Activated naive CD4-positive, alpha-beta T cell treated with anti-CD3 and anti-CD28 coated beads for 36 hours (primary cell): ENCODE results near the gene SH3GL1. TPM values are rescaled to one million over a fixed set of nuclear protein-coding genes. Genes with fewer than 3 reads are reported as not detected.

Source experiments
- CTCF ChIA-PET: fragments of 350-600 bp; sonication (Branson Sonifier 250); formaldehyde crosslinking; loops from one replicate; lab custom pipeline; 2021; ENCODE audit warnings: antibody characterized with exemption; lab: Charles Lee
- DNase-seq: peaks from one replicate; pipeline ENCODE4 v3.0.0-alpha.2; 2020
- H3K27ac Mint-ChIP-seq: one replicate; pipeline ENCODE4 v1.8.0; 2021; ENCODE audit warnings: mild to moderate bottlenecking, mixed read lengths
- H3K27me3 Mint-ChIP-seq: one replicate; pipeline ENCODE4 v1.8.0; 2021; ENCODE audit warnings: low read depth, mixed read lengths
- H3K36me3 Mint-ChIP-seq: one replicate; pipeline ENCODE4 v1.8.0; 2021; ENCODE audit warnings: low read depth, mixed read lengths
- H3K4me1 Mint-ChIP-seq: one replicate; pipeline ENCODE4 v1.8.0; 2021; ENCODE audit warnings: low read depth, mixed read lengths
- H3K4me3 Mint-ChIP-seq: one replicate; pipeline ENCODE4 v1.8.0; 2021; ENCODE audit warnings: mild to moderate bottlenecking, moderate library complexity, mixed read lengths
- H3K9me3 Mint-ChIP-seq: one replicate; pipeline ENCODE4 v1.8.0; 2021; ENCODE audit warnings: mixed read lengths
- intact Hi-C: fragments of 100-400 bp; cut with micrococcal nuclease; formaldehyde crosslinking; loops from one replicate; pipeline ENCODE4 v1.15.1; 2023
- total RNA-seq, 2 experiments: library from RNA; stranded (reverse); gene quantifications; one replicate each; pipeline ENCODE4 v1.2.3, GENCODE V29; 2021

Gene SH3GL1
- total RNA-seq, 2 experiments from 2014 or later = 31.7 to 32.1 TPM

- CTCF ChIA-PET = no interaction called here
- H3K27ac Mint-ChIP-seq = no peak overlapping the region
- H3K27me3 Mint-ChIP-seq = no peaks in the 10 kb centered on the region
- H3K36me3 Mint-ChIP-seq = peaks cover 12% of the 10 kb centered on the region
- H3K4me1 Mint-ChIP-seq = peaks cover 4% of the 10 kb centered on the region
- DNase-seq = no peak
- H3K9me3 Mint-ChIP-seq = no peaks in the 10 kb centered on the region
- intact Hi-C loops = no loop called here
- no peak overlapping the region for H3K4me3 Mint-ChIP-seq
Measured at GRCh38 chr19:4443188-4443587, 42.8 kb upstream of the SH3GL1 start.

GRCh38 chr19:4442819-4443146 lies 42.4 kb upstream of the SH3GL1 start:
- no peak overlapping the region for H3K27ac Mint-ChIP-seq
- CTCF ChIA-PET = no interaction called here
- intact Hi-C loops = no loop called here
- H3K27me3 Mint-ChIP-seq = no peaks in the 10 kb centered on the region
- peaks cover 4% of the 10 kb centered on the region for H3K4me1 Mint-ChIP-seq
- H3K4me3 Mint-ChIP-seq = no peak overlapping the region
- no peaks in the 10 kb centered on the region for H3K9me3 Mint-ChIP-seq
- peaks cover 15% of the 10 kb centered on the region for H3K36me3 Mint-ChIP-seq
- no peak for DNase-seq

GRCh38 chr19:4441994-4442818 lies 41.9 kb upstream of the SH3GL1 start:
- CTCF ChIA-PET = no interaction called here
- no peak for DNase-seq
- intact Hi-C loops = no loop called here
- H3K27ac Mint-ChIP-seq = peak overlapping the region; percentile 59
- peaks cover 4% of the 10 kb centered on the region for H3K4me1 Mint-ChIP-seq
- H3K27me3 Mint-ChIP-seq = no peaks in the 10 kb centered on the region
- no peak overlapping the region for H3K4me3 Mint-ChIP-seq
- H3K36me3 Mint-ChIP-seq = peaks cover 16% of the 10 kb centered on the region
- no peaks in the 10 kb centered on the region for H3K9me3 Mint-ChIP-seq

- intact Hi-C loops = no loop called here
- Mint-ChIP-seq H3K4me1 (peaks cover 4% of the 10 kb centered on the region), H3K27me3 (no peaks in the 10 kb centered on the region), H3K4me3 (no peak overlapping the region), H3K27ac (no peak overlapping the region), H3K9me3 (no peaks in the 10 kb centered on the region), H3K36me3 (peaks cover 24% of the 10 kb centered on the region)
- DNase-seq = no peak
- CTCF ChIA-PET = interaction anchor here (0.9 kb wide), 1 partner anchor 23 kb away, joined by 4 read pairs; no protein-coding TSS in a partner anchor
Measured at GRCh38 chr19:4439243-4439642, 38.9 kb upstream of the SH3GL1 start.

- no peak overlapping the region for H3K27ac Mint-ChIP-seq
- H3K36me3 Mint-ChIP-seq = peaks cover 32% of the 10 kb centered on the region
- peaks cover 2% of the 10 kb centered on the region for H3K4me1 Mint-ChIP-seq
- no peak for DNase-seq
- H3K9me3 Mint-ChIP-seq = no peaks in the 10 kb centered on the region
- H3K4me3 Mint-ChIP-seq = no peak overlapping the region
- no peaks in the 10 kb centered on the region for H3K27me3 Mint-ChIP-seq
- CTCF ChIA-PET = no interaction called here
- intact Hi-C loops = no loop called here
Measured at GRCh38 chr19:4437103-4437502, 36.8 kb upstream of the SH3GL1 start.

GRCh38 chr19:4436231-4436630 lies 35.9 kb upstream of the SH3GL1 start:
- no peaks in the 10 kb centered on the region for H3K9me3 Mint-ChIP-seq
- peaks cover 37% of the 10 kb centered on the region for H3K36me3 Mint-ChIP-seq
- DNase-seq = no peak
- H3K27ac Mint-ChIP-seq = no peak overlapping the region
- CTCF ChIA-PET = no interaction called here
- intact Hi-C loops = no loop called here
- H3K4me1 Mint-ChIP-seq = no peaks in the 10 kb centered on the region
- no peaks in the 10 kb centered on the region for H3K27me3 Mint-ChIP-seq
- H3K4me3 Mint-ChIP-seq = no peak overlapping the region

- Mint-ChIP-seq H3K27ac (no peak overlapping the region), H3K4me3 (no peak overlapping the region), H3K27me3 (no peaks in the 10 kb centered on the region), H3K9me3 (no peaks in the 10 kb centered on the region), H3K36me3 (peaks cover 50% of the 10 kb centered on the region), H3K4me1 (no peaks in the 10 kb centered on the region)
- intact Hi-C loops = no loop called here
- CTCF ChIA-PET = no interaction called here
- DNase-seq = no peak
Measured at GRCh38 chr19:4434391-4434790, 34.0 kb upstream of the SH3GL1 start.

- peaks cover 58% of the 10 kb centered on the region for H3K36me3 Mint-ChIP-seq
- CTCF ChIA-PET = interaction anchor here (0.6 kb wide), 1 partner anchor 114 kb away, joined by 4 read pairs; no protein-coding TSS in a partner anchor
- intact Hi-C loops = no loop called here
- H3K4me1 Mint-ChIP-seq = no peaks in the 10 kb centered on the region
- no peak for DNase-seq
- no peaks in the 10 kb centered on the region for H3K9me3 Mint-ChIP-seq
- no peaks in the 10 kb centered on the region for H3K27me3 Mint-ChIP-seq
- no peak overlapping the region for H3K4me3 Mint-ChIP-seq
- H3K27ac Mint-ChIP-seq = no peak overlapping the region
Measured at GRCh38 chr19:4432918-4433506, 32.7 kb upstream of the SH3GL1 start.

- no peak for DNase-seq
- Mint-ChIP-seq H3K4me3 (no peak overlapping the region), H3K27me3 (no peaks in the 10 kb centered on the region), H3K36me3 (peaks cover 55% of the 10 kb centered on the region), H3K4me1 (no peaks in the 10 kb centered on the region), H3K27ac (no peak overlapping the region), H3K9me3 (no peaks in the 10 kb centered on the region)
- intact Hi-C loops = no loop called here
- CTCF ChIA-PET = no interaction called here
Measured at GRCh38 chr19:4431808-4432674, 31.7 kb upstream of the SH3GL1 start.

GRCh38 chr19:4431296-4431695 lies 30.9 kb upstream of the SH3GL1 start:
- DNase-seq = no peak
- no peaks in the 10 kb centered on the region for H3K4me1 Mint-ChIP-seq
- H3K4me3 Mint-ChIP-seq = no peak overlapping the region
- no peaks in the 10 kb centered on the region for H3K9me3 Mint-ChIP-seq
- intact Hi-C loops = no loop called here
- H3K27ac Mint-ChIP-seq = no peak overlapping the region
- CTCF ChIA-PET = interaction anchor here (0.6 to 0.7 kb wide), 2 partner anchors 13 to 213 kb away, joined by 4 read pairs; no protein-coding TSS in a partner anchor
- H3K36me3 Mint-ChIP-seq = peaks cover 54% of the 10 kb centered on the region
- H3K27me3 Mint-ChIP-seq = no peaks in the 10 kb centered on the region

- Mint-ChIP-seq H3K36me3 (peaks cover 57% of the 10 kb centered on the region), H3K27ac (no peak overlapping the region), H3K4me1 (no peaks in the 10 kb centered on the region), H3K4me3 (no peak overlapping the region), H3K9me3 (no peaks in the 10 kb centered on the region), H3K27me3 (no peaks in the 10 kb centered on the region)
- CTCF ChIA-PET = interaction anchor here (0.6 to 0.7 kb wide), 2 partner anchors 13 to 212 kb away, joined by 4 read pairs; no protein-coding TSS in a partner anchor
- DNase-seq = no peak
- intact Hi-C loops = no loop called here
Measured at GRCh38 chr19:4430760-4431159, 30.4 kb upstream of the SH3GL1 start.

- H3K36me3 Mint-ChIP-seq = peaks cover 61% of the 10 kb centered on the region
Measured at GRCh38 chr19:4429771-4430171, 29.4 kb upstream of the SH3GL1 start.

More at GRCh38 chr19:4429771-4430171, 29.4 kb upstream of the SH3GL1 start:
- intact Hi-C loops = no loop called here
- DNase-seq = no peak
- H3K4me3 Mint-ChIP-seq = no peak overlapping the region
- H3K9me3 Mint-ChIP-seq = no peaks in the 10 kb centered on the region
- H3K4me1 Mint-ChIP-seq = no peaks in the 10 kb centered on the region
- H3K27me3 Mint-ChIP-seq = no peaks in the 10 kb centered on the region
- H3K27ac Mint-ChIP-seq = no peak overlapping the region
- CTCF ChIA-PET = no interaction called here
